AML-193 (cell line): ENCODE measurements around the gene XPO4.
"Not testable (repeated sequence)": the region's sequence is repeated elsewhere in the genome, so short reads cannot be mapped to it uniquely, and the experiment has no call there.

Source experiments
- DNase-seq, 2 experiments: peaks; one replicate each; lab custom pipeline; 2025; lab: John Stamatoyannopoulos, UW

XPO4 gene

GRCh38 chr13:20891034-20891433, 11.5 kb downstream of the XPO4 start:
- no peak for DNase-seq

- DNase-seq, result not testable (repeated sequence)
These were observed 12.0 kb downstream of the XPO4 start for GRCh38 chr13:20890540-20890939.

DNA sequence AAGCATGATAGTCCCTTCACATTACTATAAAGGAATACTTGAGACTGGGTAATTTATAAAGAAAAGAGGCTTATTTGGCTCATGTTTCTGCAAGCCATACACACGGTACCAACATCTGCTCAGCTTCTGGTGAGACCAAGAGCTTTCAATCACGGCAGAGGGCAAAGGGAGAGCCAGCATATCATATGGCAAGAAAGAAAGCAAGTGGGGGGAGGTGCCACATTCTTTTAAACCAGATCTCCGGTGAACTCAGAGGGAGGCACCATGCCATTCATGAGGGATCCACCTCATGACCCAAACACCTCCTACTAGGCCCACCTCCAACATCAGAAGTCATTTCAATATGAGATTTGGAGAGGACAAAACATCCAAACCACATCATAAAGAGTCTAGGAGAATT, 20.3 kb downstream of the XPO4 start:
- no peak for DNase-seq

DNA sequence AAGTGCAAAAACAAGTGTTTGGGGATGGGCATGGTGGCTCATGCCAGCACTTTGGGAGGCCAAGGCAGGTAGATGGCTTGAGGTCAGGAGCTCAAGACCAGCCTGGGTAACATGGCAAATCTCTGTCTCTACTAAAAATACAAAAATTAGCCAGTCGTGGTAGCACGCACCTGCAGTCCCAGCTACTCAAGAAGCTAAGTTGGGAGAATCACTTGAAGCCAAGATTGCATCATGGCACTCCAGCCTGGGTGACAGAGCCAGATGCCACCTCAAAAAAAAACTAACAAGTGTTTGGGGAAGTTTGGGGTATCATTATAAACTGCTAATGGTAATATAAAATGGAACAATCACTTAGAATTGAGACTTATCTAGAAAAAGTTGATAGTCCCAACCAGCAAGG, 24.6 kb downstream of the XPO4 start:
- no peak for DNase-seq

DNA sequence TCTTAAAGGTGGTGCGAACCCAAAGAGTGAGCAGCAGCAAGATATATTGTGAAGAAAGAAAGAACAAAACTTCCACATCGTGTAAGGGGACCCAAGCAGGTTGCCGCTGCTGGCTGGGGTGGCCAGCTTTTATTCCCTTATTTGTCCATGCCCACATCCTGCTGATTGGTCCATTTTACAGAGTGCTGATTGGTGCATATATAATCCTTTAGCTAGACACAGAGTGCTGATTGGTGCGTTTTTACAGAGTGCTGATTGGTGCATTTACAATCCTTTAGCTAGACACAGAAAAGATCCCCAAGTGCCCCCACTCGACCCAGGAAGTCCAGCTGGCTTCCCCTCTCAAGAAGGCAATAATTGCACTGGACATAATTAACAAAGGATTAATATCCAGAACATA, 25.7 kb downstream of the XPO4 start:
- DNase-seq, result not testable (repeated sequence)

- DNase-seq, result not testable (repeated sequence)
These were observed 28.1 kb downstream of the XPO4 start for GRCh38 chr13:20874439-20874838.

GRCh38 chr13:20873348-20873747, 29.2 kb downstream of the XPO4 start:
- no peak for DNase-seq

- no peak for DNase-seq
These were observed 31.7 kb downstream of the XPO4 start for GRCh38 chr13:20870829-20871228.

DNA sequence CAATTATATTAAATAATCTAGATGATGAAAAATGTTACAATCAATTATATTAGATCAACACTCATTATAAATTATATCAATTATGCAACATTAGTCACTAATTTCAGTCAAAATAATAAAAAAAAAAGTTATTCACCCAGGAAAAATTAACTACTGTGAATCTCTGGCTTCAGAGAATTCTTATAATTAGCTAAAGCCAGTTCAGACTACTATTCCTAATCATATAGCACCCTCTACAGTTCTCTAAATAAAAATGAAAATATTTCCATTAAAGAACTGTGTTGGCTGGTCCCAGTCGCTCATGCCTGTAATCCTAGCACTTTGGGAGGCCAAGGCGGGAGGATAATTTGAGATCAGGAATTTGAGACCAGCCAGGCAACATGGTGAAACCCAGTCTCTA, 33.0 kb downstream of the XPO4 start:
- peak; percentile 24 to 50 for DNase-seq

DNA sequence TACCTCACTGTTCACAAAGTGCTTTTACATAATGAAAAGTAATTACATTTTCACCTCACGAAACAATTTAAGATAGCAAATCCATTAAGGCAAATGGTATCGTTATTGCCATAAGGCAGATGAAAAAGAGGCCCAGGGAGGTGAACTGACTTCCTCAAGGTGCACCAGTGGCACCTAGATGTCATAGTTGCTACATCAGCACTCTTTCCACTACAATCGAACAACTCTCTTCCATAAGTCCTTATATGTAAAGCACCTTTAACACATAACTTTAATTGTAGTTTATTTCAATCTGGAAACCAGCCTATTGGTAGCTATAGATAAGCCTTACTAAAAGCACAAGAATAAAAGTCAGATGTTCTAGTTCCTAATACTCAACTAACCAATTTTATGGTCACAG, 35.1 kb downstream of the XPO4 start:
- DNase-seq, result no peak

DNA sequence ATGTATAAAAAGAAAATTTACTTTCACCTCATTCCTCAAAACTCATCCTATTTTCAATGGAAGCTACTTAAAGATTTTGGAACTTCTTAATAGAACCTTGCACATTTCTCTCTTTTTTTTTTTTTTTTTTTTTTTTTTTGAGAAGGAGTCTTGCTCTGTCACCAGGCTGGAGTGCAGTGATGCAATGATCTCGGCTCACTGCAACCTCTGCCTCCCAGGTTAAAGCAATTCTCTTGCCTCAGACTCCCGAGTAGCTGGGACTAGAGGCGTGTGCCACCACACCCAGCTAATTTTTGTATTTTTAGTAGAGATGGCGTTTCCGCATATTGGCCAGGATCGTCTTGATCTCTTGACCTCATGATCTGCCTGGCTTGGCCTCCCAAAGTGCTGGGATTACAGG, 40.9 kb downstream of the XPO4 start:
- not testable (repeated sequence) for DNase-seq

DNA sequence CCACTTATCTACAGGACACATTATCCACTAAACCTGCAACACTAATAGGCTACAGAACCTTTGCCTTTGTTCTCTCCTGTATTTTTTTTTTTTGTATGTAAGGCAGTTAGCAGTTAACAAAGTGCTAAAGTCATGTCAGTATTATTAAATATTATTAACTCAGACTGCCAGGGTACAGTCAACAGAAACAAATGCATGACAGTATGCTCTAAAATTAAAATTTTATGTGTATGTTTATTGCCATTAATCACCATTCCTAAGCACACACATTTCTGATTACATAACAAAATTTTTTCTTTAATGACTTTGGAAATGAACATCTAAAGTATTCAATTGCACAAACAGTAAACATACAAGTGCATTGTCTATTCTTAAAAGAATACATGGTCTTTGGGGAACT, 41.7 kb downstream of the XPO4 start:
- no peak for DNase-seq

DNA sequence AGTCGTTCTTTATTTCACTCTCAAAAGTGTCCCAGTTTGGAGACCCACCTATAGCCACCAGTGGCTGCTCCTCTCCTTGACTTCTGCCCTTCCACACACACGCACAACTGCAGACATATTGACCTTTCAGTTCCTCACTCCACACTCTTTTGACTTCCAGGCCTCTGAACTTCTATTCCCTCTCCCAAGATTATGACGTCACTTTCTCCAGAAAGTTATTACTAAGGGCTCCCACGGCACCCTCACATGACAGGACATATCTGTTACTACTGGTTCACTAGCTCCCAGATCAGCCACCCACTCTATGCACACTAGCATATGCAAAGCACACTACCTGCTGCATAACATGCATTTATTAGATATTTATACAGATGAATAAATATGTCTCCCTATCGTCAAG, 45.9 kb downstream of the XPO4 start:
- DNase-seq, result no peak

DNA sequence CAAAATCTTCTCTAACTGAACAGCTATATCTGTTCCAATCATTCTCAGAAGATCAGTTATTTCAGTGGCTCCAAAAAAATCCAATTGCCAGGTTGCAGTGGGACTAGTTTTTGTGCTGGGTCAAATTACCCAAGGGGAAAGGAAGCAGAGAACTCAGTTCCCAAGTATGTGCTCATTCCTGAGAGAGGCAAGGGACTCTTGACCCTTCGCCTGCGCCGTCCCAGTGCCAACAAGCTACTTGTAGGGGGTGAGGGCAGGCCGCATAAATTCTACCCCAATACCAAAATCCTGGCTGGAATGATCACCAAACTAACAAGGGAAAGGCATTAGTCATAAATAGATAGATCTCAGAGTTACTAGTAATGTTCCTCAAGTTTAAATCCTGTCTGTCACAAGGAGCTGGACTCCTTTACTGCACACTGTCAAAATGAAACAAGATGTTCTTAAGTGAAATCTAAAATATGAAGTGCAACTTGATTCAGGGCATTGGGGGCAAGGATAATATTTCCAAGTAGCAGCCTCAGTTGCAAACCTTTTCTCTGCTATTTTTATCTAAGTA, 50.6 kb downstream of the XPO4 start:
- DNase-seq, result no peak

GRCh38 chr13:20848944-20849343, 53.6 kb downstream of the XPO4 start:
- no peak for DNase-seq

DNA sequence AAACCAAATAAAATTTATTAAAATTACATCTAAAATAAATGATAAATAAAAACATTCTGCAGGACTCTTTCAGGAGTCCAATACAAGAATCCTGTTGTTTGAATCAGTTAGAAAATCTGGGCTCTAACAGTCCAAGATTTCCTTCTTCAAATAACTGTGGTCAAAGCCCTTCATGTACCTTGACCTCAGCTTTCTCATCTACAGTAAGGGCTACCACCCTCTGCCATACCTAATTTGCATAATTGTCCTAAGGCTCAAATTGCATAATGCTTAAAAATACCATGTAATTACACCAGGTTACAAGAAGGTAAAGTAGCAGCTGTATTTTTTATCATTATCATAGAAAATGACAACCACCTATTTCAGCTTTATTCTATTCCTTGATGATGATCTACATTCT, 54.3 kb downstream of the XPO4 start:
- no peak for DNase-seq

GRCh38 chr13:20847296-20847695, 55.2 kb downstream of the XPO4 start:
- no peak for DNase-seq

DNA sequence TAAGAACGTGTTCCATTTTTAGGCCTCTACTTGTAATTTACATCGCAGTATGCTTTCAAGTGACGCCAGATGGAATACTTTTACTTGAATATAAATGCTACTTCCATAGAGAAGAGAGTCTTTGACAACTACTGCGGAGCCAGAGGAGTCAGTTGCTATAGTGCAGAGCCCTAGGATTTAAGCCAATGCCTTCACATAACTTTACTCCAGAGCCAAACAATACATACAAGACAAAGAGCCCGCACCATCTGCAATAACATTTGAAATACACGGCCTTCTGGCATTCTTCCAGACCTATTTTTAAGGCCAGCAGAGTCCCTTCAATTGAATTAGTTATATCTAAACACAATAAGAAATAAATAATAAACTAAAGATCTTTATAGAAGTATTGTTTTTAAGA, 59.4 kb downstream of the XPO4 start:
- no peak for DNase-seq

- no peak for DNase-seq
These were observed 62.0 kb downstream of the XPO4 start for GRCh38 chr13:20840568-20840967.

DNA sequence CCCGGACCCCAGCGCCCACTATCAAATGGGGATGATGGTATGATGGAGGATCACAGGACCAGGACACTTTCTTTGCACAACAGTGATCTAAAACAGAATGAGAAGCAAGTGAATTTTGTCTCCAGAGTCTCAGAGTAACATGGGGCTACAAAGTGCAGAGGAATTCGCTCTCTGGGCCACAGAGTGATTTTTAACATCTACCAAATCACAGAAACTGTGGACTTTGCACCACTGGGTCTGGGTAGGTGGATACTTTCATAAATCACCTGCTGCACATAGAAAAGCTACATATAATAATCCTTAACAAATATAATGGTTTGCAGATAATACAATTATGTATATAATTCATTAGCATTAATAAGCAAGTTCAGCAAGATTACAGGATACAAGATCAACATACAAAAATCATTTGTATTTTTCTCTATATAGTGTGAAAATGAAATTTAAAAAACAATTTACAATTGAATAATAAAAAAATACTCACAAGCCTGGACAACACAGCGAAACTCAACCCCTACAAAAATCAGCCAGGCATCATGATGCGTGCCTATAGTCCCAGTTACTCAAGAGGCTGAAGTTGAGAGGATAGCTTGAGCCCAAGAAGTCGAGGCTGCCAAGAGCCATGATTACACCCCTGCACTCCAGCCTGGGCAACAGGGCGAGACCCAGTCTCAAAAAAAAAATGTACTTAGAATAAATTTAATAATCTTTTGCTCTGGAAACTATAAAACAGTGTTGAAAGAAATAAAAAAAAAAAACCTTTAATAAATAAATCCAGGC, 68.5 kb downstream of the XPO4 start:
- DNase-seq, result no peak

GRCh38 chr13:20832861-20833260, 69.7 kb downstream of the XPO4 start:
- DNase-seq, result no peak

DNA sequence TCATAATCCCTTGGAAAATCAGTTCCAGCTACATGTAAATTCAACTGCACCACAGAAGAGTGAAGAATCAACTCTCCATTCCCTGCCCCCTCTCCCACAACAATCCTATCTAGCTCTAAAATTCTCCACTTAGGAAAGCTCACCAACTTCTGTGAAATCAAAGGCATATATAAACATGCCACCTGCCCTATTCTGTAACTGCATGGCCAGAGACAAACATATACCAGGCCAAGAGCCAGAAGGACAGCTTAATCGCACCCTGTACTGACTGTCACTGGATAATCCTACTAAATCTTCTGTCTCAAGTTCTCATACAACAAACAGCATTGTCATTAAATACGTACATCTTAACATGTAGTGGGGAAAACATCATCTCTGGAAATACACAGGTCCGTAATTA, 70.6 kb downstream of the XPO4 start:
- no peak for DNase-seq

DNA sequence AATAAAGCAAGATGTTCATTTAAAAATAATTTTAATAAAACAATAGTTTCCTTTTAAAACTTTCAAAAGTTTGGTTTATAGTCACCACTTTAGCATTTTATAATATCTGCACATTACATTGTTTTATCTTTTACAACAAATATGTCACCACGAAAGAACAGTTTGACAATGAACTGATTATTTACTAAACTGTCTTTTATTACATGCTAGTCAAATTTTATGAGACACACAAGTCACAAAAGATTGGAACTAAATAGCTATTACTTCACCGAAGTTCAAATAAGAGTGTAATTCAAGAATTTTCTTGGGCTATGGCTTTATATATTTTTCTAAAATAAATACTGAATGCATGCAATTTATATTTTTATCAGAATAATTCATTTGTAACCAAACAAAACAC, 71.3 kb downstream of the XPO4 start:
- no peak for DNase-seq
